Neural cell (in vitro differentiated cells): ENCODE results near the gene SAE1. TPM values are rescaled to one million over a fixed set of nuclear protein-coding genes. Genes with fewer than 3 reads are reported as not detected.
"Not testable (repeated sequence)": the region's sequence is repeated elsewhere in the genome, so short reads cannot be mapped to it uniquely, and the experiment has no call there.

Experiments used
- H2AFZ ChIP-seq: fragments of 200-600, 300-800 bp; sonication (generic), shearing (Covaris generic); 2 replicates; pipeline ENCODE4 v1.6.0; 2014; ENCODE audit warnings: low read depth, mild to moderate bottlenecking, antibody characterized with exemption, low read length, moderate library complexity
- H3F3A ChIP-seq: fragments of 200-600 bp; shearing (Covaris generic); 2 replicates; pipeline ENCODE4 v1.6.1; 2016; ENCODE audit warnings: mild to moderate bottlenecking, moderate library complexity, mixed read lengths, antibody characterized with exemption, low read length; ENCODE audit not compliant: insufficient read depth, poor library complexity, severe bottlenecking
- H3K27ac ChIP-seq: fragments of 200-600, 300-800 bp; sonication (generic), shearing (Covaris generic); 2 replicates; pipeline ENCODE4 v1.5.1; 2014; ENCODE audit warnings: mild to moderate bottlenecking, low read length, moderate library complexity
- H3K27me3 ChIP-seq: fragments of 300-800, 200-600 bp; sonication (generic), shearing (Covaris generic); 2 replicates; pipeline ENCODE4 v1.6.0; 2014; ENCODE audit warnings: mild to moderate bottlenecking, low read depth, low read length, moderate library complexity; ENCODE audit not compliant: insufficient read depth
- H3K36me3 ChIP-seq: fragments of 300-800, 200-600 bp; sonication (generic), shearing (Covaris generic); 2 replicates; pipeline ENCODE4 v1.5.1; 2014; ENCODE audit warnings: mild to moderate bottlenecking, antibody characterized with exemption, low read length, moderate library complexity; ENCODE audit not compliant: insufficient read depth
- H3K4me2 ChIP-seq: fragments of 300-800, 200-600 bp; sonication (generic), shearing (Covaris generic); 2 replicates; pipeline ENCODE4 v1.6.0; 2014; ENCODE audit warnings: mild to moderate bottlenecking, low read length
- H3K4me3 ChIP-seq: fragments of 300-800, 200-600 bp; sonication (generic), shearing (Covaris generic); 2 replicates; pipeline ENCODE4 v1.5.1; 2014; ENCODE audit warnings: mild to moderate bottlenecking, low read length, moderate library complexity
- H3K79me2 ChIP-seq: fragments of 200-600 bp; shearing (Covaris generic); replicated peaks from 2 replicates; pipeline ENCODE4 v1.6.0; 2014; ENCODE audit warnings: mild to moderate bottlenecking, low read length, moderate library complexity; ENCODE audit not compliant: insufficient read depth
- H3K9ac ChIP-seq: fragments of 300-800, 200-600 bp; sonication (generic), shearing (Covaris generic); 2 replicates; pipeline ENCODE4 v1.6.1; 2016; ENCODE audit warnings: mild to moderate bottlenecking, low read length, mixed read lengths
- H3K9me2 ChIP-seq: fragments of 200-600 bp; shearing (Covaris generic); 2 replicates; pipeline ENCODE4 v1.6.1; 2016; ENCODE audit warnings: mild to moderate bottlenecking, low read length, mixed read lengths; ENCODE audit not compliant: insufficient read depth
- H3K9me3 ChIP-seq: fragments of 200-600, 300-800 bp; sonication (generic), shearing (Covaris generic); 2 replicates; pipeline ENCODE4 v1.6.1; 2016; ENCODE audit warnings: mild to moderate bottlenecking, mixed run types, low read length, moderate library complexity, mixed read lengths
- H4K20me1 ChIP-seq: fragments of 200-600 bp; shearing (Covaris generic); 2 replicates; pipeline ENCODE4 v1.6.1; 2016; ENCODE audit warnings: mild to moderate bottlenecking, mixed run types; ENCODE audit not compliant: insufficient read depth
- EZH2 ChIP-seq: fragments of 200-600, 300-800 bp; shearing (Covaris generic), sonication (generic); IDR thresholded peaks from 2 replicates; pipeline ENCODE4 v1.6.1; 2014; ENCODE audit warnings: antibody characterized with exemption, low read length, borderline replicate concordance, mild to moderate bottlenecking; ENCODE audit not compliant: insufficient read depth, poor library complexity, severe bottlenecking
- POLR2AphosphoS5 ChIP-seq: IDR thresholded peaks from 2 replicates; pipeline ENCODE4 v1.6.1; 2012
- REST ChIP-seq: IDR thresholded peaks from 2 replicates; pipeline ENCODE4 v1.6.1; 2012; ENCODE audit warnings: borderline replicate concordance
- polyA plus RNA-seq: library from polyadenylated mRNA; depleted of rRNA; stranded (reverse); fragments of >200 nt; gene quantifications from 2 replicates; pipeline ENCODE4 v1.2.3, GENCODE V29; 2014
- TF ChIP-seq, protein P1 (sequence below): fragments of 450-650 bp; IDR thresholded peaks from 2 replicates; pipeline ENCODE4 v1.5.1; 2014; ENCODE audit warnings: antibody characterized with exemption, mild to moderate bottlenecking, moderate library complexity; ENCODE audit not compliant: poor library complexity, severe bottlenecking

The SAE1 gene
- polyA plus RNA-seq, 1 donor from 2014 or later = 178 TPM

DNA sequence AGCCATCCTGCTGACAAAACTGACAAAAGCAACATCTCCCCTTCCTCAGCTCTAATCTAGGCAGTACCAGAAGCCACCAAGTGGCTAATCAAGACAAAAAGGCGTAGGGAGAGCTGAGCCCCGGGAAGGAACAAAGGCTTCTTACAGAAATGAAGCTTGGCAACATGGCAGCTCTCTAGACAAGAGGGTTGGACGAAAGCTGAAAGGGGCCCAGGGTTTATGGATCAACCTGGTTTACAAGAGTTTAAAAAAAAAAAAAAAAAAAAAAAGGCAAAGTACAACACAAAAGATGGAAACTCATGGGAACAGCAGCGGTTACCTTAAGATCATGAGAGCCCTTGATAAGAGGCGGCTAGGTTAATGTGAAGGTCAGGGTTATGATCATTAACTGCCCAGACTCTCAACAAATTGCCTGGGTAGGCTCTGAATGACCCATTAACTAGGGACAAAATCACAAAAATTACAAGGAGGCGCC, 31.0 kb upstream of the SAE1 start:
- Histone ChIP-seq H3K9ac (no peak overlapping the region), H3K9me2 (no peaks in the 10 kb centered on the region), H3F3A (no peaks in the 10 kb centered on the region), H3K4me3 (no peak overlapping the region), H3K79me2 (peaks cover 68% of the 10 kb centered on the region), H3K9me3 (no peaks in the 10 kb centered on the region), H3K27ac (no peak overlapping the region), H3K4me2 (no peak overlapping the region), H3K36me3 (no peaks in the 10 kb centered on the region), H3K27me3 (no peaks in the 10 kb centered on the region), H2AFZ (no peak overlapping the region), H4K20me1 (no peaks in the 10 kb centered on the region)
- TF ChIP-seq EZH2 = no peak
- TF ChIP-seq, protein P1, sequence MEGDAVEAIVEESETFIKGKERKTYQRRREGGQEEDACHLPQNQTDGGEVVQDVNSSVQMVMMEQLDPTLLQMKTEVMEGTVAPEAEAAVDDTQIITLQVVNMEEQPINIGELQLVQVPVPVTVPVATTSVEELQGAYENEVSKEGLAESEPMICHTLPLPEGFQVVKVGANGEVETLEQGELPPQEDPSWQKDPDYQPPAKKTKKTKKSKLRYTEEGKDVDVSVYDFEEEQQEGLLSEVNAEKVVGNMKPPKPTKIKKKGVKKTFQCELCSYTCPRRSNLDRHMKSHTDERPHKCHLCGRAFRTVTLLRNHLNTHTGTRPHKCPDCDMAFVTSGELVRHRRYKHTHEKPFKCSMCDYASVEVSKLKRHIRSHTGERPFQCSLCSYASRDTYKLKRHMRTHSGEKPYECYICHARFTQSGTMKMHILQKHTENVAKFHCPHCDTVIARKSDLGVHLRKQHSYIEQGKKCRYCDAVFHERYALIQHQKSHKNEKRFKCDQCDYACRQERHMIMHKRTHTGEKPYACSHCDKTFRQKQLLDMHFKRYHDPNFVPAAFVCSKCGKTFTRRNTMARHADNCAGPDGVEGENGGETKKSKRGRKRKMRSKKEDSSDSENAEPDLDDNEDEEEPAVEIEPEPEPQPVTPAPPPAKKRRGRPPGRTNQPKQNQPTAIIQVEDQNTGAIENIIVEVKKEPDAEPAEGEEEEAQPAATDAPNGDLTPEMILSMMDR = no peak

DNA sequence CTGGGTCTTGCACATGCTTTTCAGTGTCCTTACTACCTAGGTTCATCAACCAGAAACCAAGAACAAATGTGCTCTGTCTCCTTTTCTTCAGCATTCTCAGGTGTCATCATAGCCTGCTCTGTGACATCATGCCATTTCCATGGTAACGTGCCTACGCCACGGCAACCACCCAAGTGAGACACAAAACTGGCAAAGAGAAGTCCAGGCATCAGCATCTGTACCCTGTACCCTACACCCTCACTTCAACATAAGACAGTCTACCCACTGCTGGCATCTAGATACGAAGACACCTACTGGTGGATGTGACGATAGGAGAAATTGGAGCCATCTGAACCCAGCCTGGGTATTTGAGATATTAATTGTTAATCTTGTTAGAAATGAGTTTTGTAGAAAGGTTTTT, 30.3 kb upstream of the SAE1 start:
- Histone ChIP-seq H4K20me1 (no peaks in the 10 kb centered on the region), H3K4me2 (no peak overlapping the region), H2AFZ (no peak overlapping the region), H3K4me3 (no peak overlapping the region), H3K27me3 (no peaks in the 10 kb centered on the region), H3K27ac (no peak overlapping the region), H3K79me2 (peaks cover 71% of the 10 kb centered on the region), H3K36me3 (no peaks in the 10 kb centered on the region), H3K9ac (no peak overlapping the region), H3K9me2 (no peaks in the 10 kb centered on the region), H3K9me3 (no peaks in the 10 kb centered on the region), H3F3A (no peaks in the 10 kb centered on the region)
- TF ChIP-seq POLR2AphosphoS5 (no peak), REST (no peak)
- TF ChIP-seq, protein P1 = no peak

DNA sequence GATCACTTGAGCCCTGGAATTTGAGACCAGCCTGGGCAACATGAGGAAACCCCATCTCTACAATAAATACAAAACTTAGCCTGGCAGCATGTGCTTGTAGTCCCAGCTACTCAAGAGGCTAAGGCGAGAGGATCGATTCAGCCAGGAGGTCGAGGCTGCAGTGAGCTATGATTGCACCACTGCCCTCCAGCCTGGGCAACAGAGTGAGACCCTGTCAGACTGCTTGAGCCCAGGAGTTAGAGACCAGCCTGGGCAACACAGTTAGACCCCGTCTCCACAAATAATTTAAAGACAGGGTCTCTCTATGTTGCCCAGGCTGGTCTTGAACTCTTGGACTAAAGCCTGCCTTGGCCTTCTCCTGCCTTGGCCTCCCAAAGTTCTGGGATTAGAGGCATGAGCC, 29.5 kb upstream of the SAE1 start:
- H3K9ac ChIP-seq, H3K4me2 ChIP-seq, H4K20me1 ChIP-seq, H3K36me3 ChIP-seq, H3F3A ChIP-seq, H3K4me3 ChIP-seq, H3K27ac ChIP-seq, H3K9me2 ChIP-seq, H2AFZ ChIP-seq, H3K27me3 ChIP-seq, H3K9me3 ChIP-seq: not testable (repeated sequence)
- H3K79me2 ChIP-seq = peaks cover 71% of the 10 kb centered on the region
